GM19372 (cell line): ENCODE measurements around the gene AKAP6.

Experiments
- ATAC-seq: cut with Tn5 transposase; IDR thresholded peaks from one replicate; pipeline ENCODE4 v1.9.1; 2021; ENCODE audit warnings: mild to moderate bottlenecking, low read depth, moderate library complexity; ENCODE audit not compliant: unreplicated experiment

The AKAP6 gene

GRCh38 chr14:32513571-32514009 is 184.5 kb downstream of the AKAP6 start:
- no peak for ATAC-seq

GRCh38 chr14:32514236-32514635 is 185.1 kb downstream of the AKAP6 start:
- ATAC-seq, result no peak

- ATAC-seq, result no peak
Observed at GRCh38 chr14:32514681-32515080, 185.6 kb downstream of the AKAP6 start.

GRCh38 chr14:32524609-32525375 is 195.7 kb downstream of the AKAP6 start:
- ATAC-seq, result no peak

GRCh38 chr14:32525591-32525990 is 196.5 kb downstream of the AKAP6 start:
- ATAC-seq, result no peak

GRCh38 chr14:32530800-32531199 is 201.7 kb downstream of the AKAP6 start:
- no peak for ATAC-seq

GRCh38 chr14:32531942-32532515 is 202.9 kb downstream of the AKAP6 start:
- ATAC-seq, result no peak

- ATAC-seq, result no peak
Observed at GRCh38 chr14:32534145-32534544, 205.0 kb downstream of the AKAP6 start.

- ATAC-seq, result no peak
Observed at GRCh38 chr14:32536175-32536574, 207.1 kb downstream of the AKAP6 start.

- no peak for ATAC-seq
Observed at GRCh38 chr14:32537166-32537565, 208.1 kb downstream of the AKAP6 start.

- no peak for ATAC-seq
Observed at GRCh38 chr14:32542507-32542906, 213.4 kb downstream of the AKAP6 start.

- no peak for ATAC-seq
Observed at GRCh38 chr14:32545095-32545494, 216.0 kb downstream of the AKAP6 start.

GRCh38 chr14:32545506-32546210 is 216.6 kb downstream of the AKAP6 start:
- no peak for ATAC-seq

- ATAC-seq, result no peak
Observed at GRCh38 chr14:32546246-32546645, 217.1 kb downstream of the AKAP6 start.

GRCh38 chr14:32552766-32553165 is 223.7 kb downstream of the AKAP6 start:
- ATAC-seq, result no peak

GRCh38 chr14:32559048-32559447 is 229.9 kb downstream of the AKAP6 start:
- no peak for ATAC-seq

- ATAC-seq, result no peak
Observed at GRCh38 chr14:32559590-32559989, 230.5 kb downstream of the AKAP6 start.

GRCh38 chr14:32560209-32560857 is 231.2 kb downstream of the AKAP6 start:
- peak; percentile 71 for ATAC-seq

- no peak for ATAC-seq
Observed at GRCh38 chr14:32561520-32561919, 232.4 kb downstream of the AKAP6 start.

GRCh38 chr14:32564596-32564995 is 235.5 kb downstream of the AKAP6 start:
- no peak for ATAC-seq

- no peak for ATAC-seq
Observed at GRCh38 chr14:32565256-32565655, 236.2 kb downstream of the AKAP6 start.
